ENCODE data around the gene KLHL8. TPM values are rescaled to one million over a fixed set of nuclear protein-coding genes. Genes with fewer than 3 reads are reported as not detected.

The KLHL8 gene
- total and polyA plus RNA-seq, 2 donors (not counting 3 experiments of a cell fraction or from before 2014, with no cell fraction given): 1.7 to 9.0 TPM

DNA sequence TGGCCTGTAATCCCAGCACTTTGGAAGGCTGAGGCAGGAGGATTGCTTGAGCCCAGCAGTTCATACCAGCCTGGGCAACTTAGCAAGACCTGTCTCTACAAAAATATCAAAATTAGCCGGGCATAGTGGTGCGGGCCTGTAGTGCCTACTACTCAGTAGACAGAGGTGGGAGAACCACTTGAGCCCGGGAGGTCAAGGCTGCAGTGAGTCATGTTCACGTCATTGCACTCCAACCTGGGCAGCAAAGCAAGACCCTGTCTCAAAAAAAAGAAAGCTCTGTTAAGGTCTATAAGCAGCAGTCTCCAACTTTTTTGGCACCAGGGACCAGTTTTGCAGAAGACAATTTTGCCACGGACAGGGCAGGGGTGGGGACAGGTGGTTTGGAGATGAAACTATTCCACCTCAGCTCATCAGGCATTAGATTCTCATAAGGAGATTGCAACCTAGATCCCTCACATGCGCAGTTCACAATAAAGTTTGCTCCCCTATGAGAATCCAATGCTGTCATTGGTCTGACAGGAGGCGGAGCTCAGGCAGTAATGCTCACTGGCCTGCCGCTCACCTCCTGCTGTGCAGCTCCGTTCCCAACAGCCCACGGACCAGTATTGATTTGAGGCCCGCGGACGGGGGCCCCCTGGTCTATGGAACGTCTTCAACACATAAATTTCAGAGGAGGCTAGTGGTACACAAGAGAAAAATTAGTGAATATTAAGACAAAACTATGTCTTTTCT, 67.9 kb downstream of the KLHL8 start:
- H3K4me1 ChIP-seq (ENCODE audit: control insufficient read depth, extremely low read depth, insufficient read depth, low read length): no peaks in the 10 kb centered on the region
- POLR2A ChIA-PET: no interaction called here
- TF ChIP-seq CTCF (IDR thresholded peaks at IDR 0.05; ENCODE audit: extremely low read depth in 1 of 2, insufficient read depth in 1 of 2, low read depth in 1 of 2, low read length in 2 of 2): no peak
- no peak for TF ChIP-seq GATA2 (IDR thresholded peaks at IDR 0.05; ENCODE audit: insufficient read depth, insufficient read length, low read depth, low read length)
- no peak for TF ChIP-seq JUN (IDR thresholded peaks at IDR 0.05; ENCODE audit: borderline replicate concordance, insufficient read depth, insufficient read length, low read depth)
- TF ChIP-seq FOS (IDR thresholded peaks at IDR 0.05; ENCODE audit: borderline replicate concordance, insufficient read depth, low read length): no peak
- H3K4me2 ChIP-seq (ENCODE audit: insufficient read depth, low read length): no peak overlapping the region
- FAIRE-seq (no peak), DNase-seq (ENCODE audit: low read depth, low spot score) (no peak)
- dilution Hi-C loops (cut with MboI; ENCODE audit: extremely low pct_ligation_motif_present, low sequenced_read_pairs): no loop called here
- H3K9ac ChIP-seq (replicated peaks; ENCODE audit: extremely low read depth, insufficient read depth, low read length): no peak overlapping the region
- H3K4me3 ChIP-seq (replicated peaks in 1 of 3; ENCODE audit: insufficient read depth in 1 of 3, low read depth in 1 of 3, low read length in 3 of 3): no peak overlapping the region
- no TSS peak for BruUV-seq (replicated peaks)
- H3K79me2 ChIP-seq (ENCODE audit: control insufficient read depth, insufficient read depth, low read length): no peaks in the 10 kb centered on the region
- H3K27me3 ChIP-seq (ENCODE audit: control insufficient read depth in 2 of 2, insufficient read depth in 2 of 2, low read length in 2 of 2): no peaks in the 10 kb centered on the region
- intact Hi-C loops (cut with micrococcal nuclease): loop anchor here (5.0 kb wide), 1 partner anchor 315 kb away; no protein-coding TSS in a partner anchor
- no peak overlapping the region for H2AFZ ChIP-seq (ENCODE audit: low read depth, low read length)
- no peaks in the 10 kb centered on the region for H4K20me1 ChIP-seq (replicated peaks; ENCODE audit: control insufficient read depth, extremely low read depth, insufficient read depth, low read length)
- no peak overlapping the region for H3K27ac ChIP-seq (ENCODE audit: insufficient read depth, low read depth, low read length)
- no peaks in the 10 kb centered on the region for H3K9me3 ChIP-seq (replicated peaks; ENCODE audit: control insufficient read depth, insufficient read depth, low read length)
- CTCF ChIA-PET: interaction anchor here (0.7 to 4.8 kb wide), 9 partner anchors 8 to 657 kb away, joined by 3 to 71 read pairs (median 23); partner anchors contain the start of gene KLHL8
- no peaks in the 10 kb centered on the region for H3K9me1 ChIP-seq (replicated peaks; ENCODE audit: control insufficient read depth, extremely low read depth, insufficient read depth, low read length)
- no peaks in the 10 kb centered on the region for H3K36me3 ChIP-seq (ENCODE audit: control insufficient read depth in 2 of 2, extremely low read depth in 1 of 2, insufficient read depth in 2 of 2, low read length in 2 of 2)
